Measurements from ENCODE around the gene TNFRSF25. TPM values are rescaled to one million over a fixed set of nuclear protein-coding genes. Genes with fewer than 3 reads are reported as not detected.

The TNFRSF25 gene
- total and polyA plus RNA-seq, 10 of the 15 experiments (the other 5 are each of a cell fraction or from before 2014, with no cell fraction given): 0.23 to 8.6 (median 0.46) TPM; not detected in 5

GRCh38 chr1:6504887-6505286 is 38.9 kb upstream of the TNFRSF25 start (continued):
- TF ChIP-seq MEF2B (IDR thresholded peaks at IDR 0.05; ENCODE audit: partially characterized antibody, poor library complexity, severe bottlenecking) (no peak), REST (IDR thresholded peaks at IDR 0.05; ENCODE audit: low read depth, low read length) (no peak)

GRCh38 chr1:6503884-6504602 is 38.1 kb upstream of the TNFRSF25 start:
- POLR2A ChIA-PET: no interaction called here
- BruUV-seq (replicated peaks): no TSS peak
- TF ChIP-seq NR2C2 (IDR thresholded peaks at IDR 0.05; ENCODE audit: borderline replicate concordance, control insufficient read depth, insufficient read length, low read depth) (no peak), ESRRA (IDR thresholded peaks at IDR 0.05; ENCODE audit: low read length) (no peak), NR2F1 (conservative IDR thresholded peaks at IDR 0.05) (no peak), STAT3 (IDR thresholded peaks at IDR 0.05; ENCODE audit: low read depth, low read length) (no peak), SPI1 (IDR thresholded peaks at IDR 0.05; ENCODE audit: borderline replicate concordance, insufficient read depth, low read depth, low read length) (no peak), MAX (IDR thresholded peaks at IDR 0.05; ENCODE audit: low read depth, low read length) (no peak), PKNOX1 (IDR thresholded peaks at IDR 0.05) (no peak), E2F4 (IDR thresholded peaks at IDR 0.05; ENCODE audit: low read depth, low read length) (no peak), TCF3 (IDR thresholded peaks at IDR 0.05; ENCODE audit: borderline replicate concordance, insufficient read depth, low read depth, low read length) (no peak), HDAC6 (IDR thresholded peaks at IDR 0.05; ENCODE audit: unreplicated experiment) (no peak), IKZF1 (conservative IDR thresholded peaks at IDR 0.05) (no peak), ZNF384 (IDR thresholded peaks at IDR 0.05; ENCODE audit: borderline replicate concordance, low read depth, low read length) (no peak)

More at GRCh38 chr1:6503884-6504602, 38.1 kb upstream of the TNFRSF25 start:
- no peaks in the 10 kb centered on the region; the same call in 1 of the 2 replicates for H4K20me1 ChIP-seq (ENCODE audit: control insufficient read depth, insufficient read depth)
- H3K9ac ChIP-seq (ENCODE audit: control insufficient read depth, insufficient read depth, low read length): no peak overlapping the region
- DNase-seq (ENCODE audit: low read depth, low spot score) (no peak), FAIRE-seq (no peak), ATAC-seq (no peak)
- H3K4me2 ChIP-seq (ENCODE audit: control insufficient read depth, insufficient read depth): no peak overlapping the region
- H3K4me1 ChIP-seq (ENCODE audit: control insufficient read depth, insufficient read depth, low read length): no peaks in the 10 kb centered on the region
- SMC1A ChIA-PET (ENCODE audit: uncharacterized antibody, unreplicated experiment): no interaction called here
- no peak overlapping the region for H3K4me3 ChIP-seq
- H3K9me3 ChIP-seq (replicated peaks; ENCODE audit: control insufficient read depth, insufficient read depth, low read length): no peaks in the 10 kb centered on the region
- H3K27ac ChIP-seq (ENCODE audit: control insufficient read depth, insufficient read depth): no peak overlapping the region
- 34% methylated on average over 17 of the region's 20 CpGs for WGBS (ENCODE audit: insufficient coverage, insufficient replicate concordance, low lambda C conversion rate, missing lambda C conversion rate)
- CTCF ChIA-PET: interaction anchor here (1.0 kb wide), 1 partner anchor 14 kb away, joined by 4 read pairs; no protein-coding TSS in a partner anchor
- intact Hi-C loops (cut with micrococcal nuclease; ENCODE audit: unreplicated experiment) (no loop called here), in situ Hi-C loops (cut with MboI) (no loop called here)
- H3K27me3 ChIP-seq (replicated peaks in 1 of 2; ENCODE audit: control insufficient read depth in 2 of 2, insufficient read depth in 2 of 2, low read length in 1 of 2): peaks cover 0 to 3% of the 10 kb centered on the region in 2 experiments; a peak in 3 of 4 replicates
- RAD21 ChIA-PET (ENCODE audit: unreplicated experiment): no interaction called here
- no peaks in the 10 kb centered on the region for H3K36me3 ChIP-seq (ENCODE audit: control insufficient read depth in 2 of 2, insufficient read depth in 2 of 2, low read length in 1 of 2)
- H2AFZ ChIP-seq (ENCODE audit: control insufficient read depth, low read depth, low read length): no peak overlapping the region
- no peaks in the 10 kb centered on the region for H3K79me2 ChIP-seq (ENCODE audit: control insufficient read depth, insufficient read depth, low read length)
